ENCODE results near the gene GET4. TPM values are rescaled to one million over a fixed set of nuclear protein-coding genes. Genes with fewer than 3 reads are reported as not detected.

The GET4 gene
- total and polyA plus RNA-seq, 2 of the 4 experiments (the other 2 are of a cell fraction), result 11.3 to 30.9 TPM

GRCh38 chr7:935874-936385 is 59.6 kb downstream of the GET4 start:
- CTCF ChIA-PET, result no interaction called here

More at GRCh38 chr7:935874-936385, 59.6 kb downstream of the GET4 start:
- Histone ChIP-seq H3K4ac (ENCODE audit: low read depth, low read length) (no peak overlapping the region), H3K4me1 (ENCODE audit: control insufficient read depth, insufficient read depth, low read length) (no peaks in the 10 kb centered on the region), H3K56ac (ENCODE audit: extremely low read depth, insufficient read depth, low read length) (no peak overlapping the region), H3K79me1 (ENCODE audit: low read depth in 1 of 2, low read length in 2 of 2) (no peaks in the 10 kb centered on the region), H2AK5ac (ENCODE audit: low read depth, low read length) (no peak overlapping the region), H4K5ac (ENCODE audit: low read depth, low read length) (no peak overlapping the region), H3K4me3 (ENCODE audit: insufficient read depth, low read depth, low read length) (no peak overlapping the region), H3K36me3 (ENCODE audit: control insufficient read depth, insufficient read depth, low read length) (no peaks in the 10 kb centered on the region), H2BK15ac (ENCODE audit: low read depth, low read length) (no peak overlapping the region), H3K18ac (ENCODE audit: low read depth, low read length) (no peak overlapping the region), H2AK9ac (replicated peaks; ENCODE audit: low read depth, low read length, poor library complexity) (no peak overlapping the region), H3K27me3 (ENCODE audit: control insufficient read depth, insufficient read depth, low read length) (no peaks in the 10 kb centered on the region; the same call in none of the 2 replicates), H3K23ac (ENCODE audit: low read depth, low read length) (no peak overlapping the region), H3K9me3 (ENCODE audit: control insufficient read depth, insufficient read depth, low read length) (no peaks in the 10 kb centered on the region), H4K91ac (ENCODE audit: insufficient read depth, low read depth, low read length) (no peak overlapping the region), H2BK5ac (ENCODE audit: low read depth, low read length, poor library complexity, severe bottlenecking) (no peak overlapping the region), H3K14ac (replicated peaks; ENCODE audit: low read depth, low read length) (no peak overlapping the region), H3K9me1 (ENCODE audit: insufficient read depth, low read length) (no peaks in the 10 kb centered on the region), H3K27ac (ENCODE audit: insufficient read depth, low read length) (no peak overlapping the region), H2BK20ac (ENCODE audit: low read depth, low read length) (no peak overlapping the region), H2AFZ (replicated peaks; ENCODE audit: low read length, poor library complexity) (no peak overlapping the region), H3K4me2 (ENCODE audit: low read depth, low read length) (no peak overlapping the region), H2BK120ac (ENCODE audit: low read depth, low read length) (no peak overlapping the region), H4K8ac (ENCODE audit: low read depth in 2 of 2, low read length in 2 of 2) (no peak overlapping the region), H3K9ac (ENCODE audit: low read depth, low read length) (no peak overlapping the region), H4K20me1 (ENCODE audit: insufficient read depth, low read length) (no peaks in the 10 kb centered on the region)
- 91% methylated on average over 12 of the region's 28 CpGs; no CpG with 5 or more reads in 1 of the 2 experiments for whole genome bisulfite sequencing, 2 experiments (ENCODE audit: extremely low coverage in 2 of 2, insufficient read length in 1 of 2)
- intact Hi-C loops (cut with micrococcal nuclease) (no loop called here), in situ Hi-C loops (cut with MboI; ENCODE audit: low sequenced_read_pairs) (no loop called here), dilution Hi-C loops (cut with HindIII; ENCODE audit: low sequenced_read_pairs, unreplicated experiment) (no loop called here)
- ATAC-seq (ENCODE audit: low read depth) (no peak), DNase-seq (no peak)
- POLR2A ChIA-PET (ENCODE audit: unreplicated experiment), result no interaction called here
- BruUV-seq (replicated peaks), result no TSS peak
- TF ChIP-seq SMC3 (IDR thresholded peaks at IDR 0.05; ENCODE audit: low read depth, low read length) (no peak), FOS (IDR thresholded peaks at IDR 0.05; ENCODE audit: low read depth, low read length) (no peak)

Data from IMR-90 (cell line).